ENCODE results near the gene CORIN.

Gene CORIN, protein sequence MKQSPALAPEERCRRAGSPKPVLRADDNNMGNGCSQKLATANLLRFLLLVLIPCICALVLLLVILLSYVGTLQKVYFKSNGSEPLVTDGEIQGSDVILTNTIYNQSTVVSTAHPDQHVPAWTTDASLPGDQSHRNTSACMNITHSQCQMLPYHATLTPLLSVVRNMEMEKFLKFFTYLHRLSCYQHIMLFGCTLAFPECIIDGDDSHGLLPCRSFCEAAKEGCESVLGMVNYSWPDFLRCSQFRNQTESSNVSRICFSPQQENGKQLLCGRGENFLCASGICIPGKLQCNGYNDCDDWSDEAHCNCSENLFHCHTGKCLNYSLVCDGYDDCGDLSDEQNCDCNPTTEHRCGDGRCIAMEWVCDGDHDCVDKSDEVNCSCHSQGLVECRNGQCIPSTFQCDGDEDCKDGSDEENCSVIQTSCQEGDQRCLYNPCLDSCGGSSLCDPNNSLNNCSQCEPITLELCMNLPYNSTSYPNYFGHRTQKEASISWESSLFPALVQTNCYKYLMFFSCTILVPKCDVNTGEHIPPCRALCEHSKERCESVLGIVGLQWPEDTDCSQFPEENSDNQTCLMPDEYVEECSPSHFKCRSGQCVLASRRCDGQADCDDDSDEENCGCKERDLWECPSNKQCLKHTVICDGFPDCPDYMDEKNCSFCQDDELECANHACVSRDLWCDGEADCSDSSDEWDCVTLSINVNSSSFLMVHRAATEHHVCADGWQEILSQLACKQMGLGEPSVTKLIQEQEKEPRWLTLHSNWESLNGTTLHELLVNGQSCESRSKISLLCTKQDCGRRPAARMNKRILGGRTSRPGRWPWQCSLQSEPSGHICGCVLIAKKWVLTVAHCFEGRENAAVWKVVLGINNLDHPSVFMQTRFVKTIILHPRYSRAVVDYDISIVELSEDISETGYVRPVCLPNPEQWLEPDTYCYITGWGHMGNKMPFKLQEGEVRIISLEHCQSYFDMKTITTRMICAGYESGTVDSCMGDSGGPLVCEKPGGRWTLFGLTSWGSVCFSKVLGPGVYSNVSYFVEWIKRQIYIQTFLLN

DNA sequence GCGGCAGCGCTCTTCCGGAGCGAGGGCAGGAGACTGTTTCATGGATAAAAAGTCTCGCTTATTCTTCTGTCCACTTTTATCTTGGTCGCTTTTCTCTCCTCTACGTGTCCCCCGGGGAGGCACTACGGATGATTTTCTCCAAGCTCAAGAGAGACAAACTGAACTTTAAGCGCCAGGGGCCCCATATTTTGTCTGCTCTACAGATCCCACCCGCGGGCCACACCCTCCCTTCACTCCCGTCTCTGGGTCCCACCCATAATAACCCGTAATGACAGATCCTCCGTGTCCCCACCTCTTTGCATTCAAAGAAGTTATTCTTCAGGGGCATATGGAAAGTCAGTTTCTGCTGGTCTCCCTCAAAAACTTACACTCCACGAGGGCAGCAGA lies at the start of gene CORIN:
TSS of gene CORIN (minus strand) at position 160 of the 387 bp plus-strand sequence. CDS start at position 42, 118 bp downstream.
- DNase-seq = no peak

DNA sequence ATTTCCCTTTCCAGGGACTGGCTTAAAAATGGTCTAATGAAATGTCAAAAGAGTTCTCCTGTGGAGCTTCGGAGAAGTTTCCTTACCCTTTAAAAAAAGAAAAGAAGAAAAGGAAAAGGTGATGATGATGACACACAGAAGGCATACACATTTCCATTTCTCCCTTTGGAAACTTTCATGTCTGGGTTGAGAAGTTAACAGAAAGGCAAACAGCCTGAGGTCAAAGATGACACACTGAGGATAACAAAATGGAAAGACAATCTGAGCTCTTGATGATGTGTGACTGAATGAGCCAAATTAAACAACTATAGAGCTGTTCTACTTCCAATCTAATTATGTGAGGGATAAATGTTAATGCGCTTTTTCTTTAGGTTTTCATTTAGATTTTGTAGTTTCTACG lies 44.4 kb upstream of the CORIN start:
- DNase-seq = no peak

DNA sequence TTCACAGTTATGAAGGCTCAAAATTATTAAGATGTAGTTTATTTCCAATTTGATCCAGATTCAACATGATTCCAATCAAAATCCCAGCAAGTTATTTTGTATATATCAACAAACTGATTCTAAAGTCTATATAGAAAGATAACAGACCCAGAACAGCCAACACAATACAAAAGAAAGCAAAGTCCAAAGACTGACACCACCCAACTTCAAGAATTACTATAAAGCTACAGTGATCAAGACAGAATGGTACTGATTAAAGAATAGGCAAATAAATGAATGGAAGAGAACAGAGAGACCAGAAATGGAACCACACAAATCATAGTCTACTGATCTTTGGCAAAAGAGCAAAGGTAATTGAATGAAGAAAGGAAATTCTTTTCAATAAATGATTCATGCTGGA lies 41.6 kb upstream of the CORIN start:
- DNase-seq = no peak

DNA sequence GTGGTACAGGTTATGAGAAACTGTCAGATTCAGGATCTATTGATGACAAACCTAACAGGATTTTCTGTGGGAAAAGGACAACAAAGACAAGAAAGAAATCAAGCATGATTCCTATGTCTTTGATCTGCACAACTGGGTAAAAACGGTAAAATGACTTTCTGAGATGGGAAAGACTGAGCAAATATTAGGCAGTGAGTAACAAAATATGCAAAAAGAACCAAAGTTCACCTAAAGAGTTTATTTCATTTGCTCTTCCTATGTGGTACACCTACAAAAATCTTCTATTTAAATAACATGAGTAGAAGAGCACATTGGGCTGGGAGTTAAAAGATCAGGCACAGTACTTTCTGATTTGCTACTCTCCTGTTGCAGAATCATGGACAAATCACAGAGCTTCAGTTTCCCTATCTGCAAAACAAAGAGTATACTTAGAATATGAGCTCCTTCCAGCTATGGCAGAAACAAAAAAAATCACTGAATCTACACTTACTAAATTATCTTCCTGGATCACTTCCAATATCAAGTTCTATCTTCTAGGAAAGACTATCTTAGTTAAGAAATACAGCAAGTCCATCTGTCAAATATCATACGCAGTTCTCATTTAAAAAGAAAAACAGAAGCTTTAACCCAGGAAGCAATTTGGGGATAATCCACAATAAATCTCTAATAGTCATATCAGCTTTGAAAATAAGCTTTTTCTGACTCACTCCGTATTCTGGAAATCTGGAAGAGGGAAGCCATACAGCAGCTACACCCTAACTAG lies 39.1 kb upstream of the CORIN start:
- no peak for DNase-seq

DNA sequence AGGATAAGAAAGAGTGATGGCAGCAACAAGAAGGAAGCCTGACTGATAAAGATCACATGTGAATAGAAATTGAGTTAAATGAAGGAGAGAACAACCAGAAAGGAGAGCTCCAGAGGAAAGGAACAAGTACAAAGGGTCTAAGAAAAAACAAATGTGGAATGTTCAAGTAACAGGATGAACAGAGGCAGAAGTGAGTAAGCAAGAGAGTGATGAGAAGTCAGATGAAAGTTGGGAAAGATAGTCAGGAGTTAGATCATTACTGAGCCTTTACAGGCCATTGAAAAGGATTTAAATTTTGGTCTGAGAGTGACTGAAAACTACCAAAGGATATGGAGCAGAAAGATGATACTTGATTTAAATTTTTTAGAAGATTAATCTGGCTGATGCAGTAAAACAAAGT lies 38.4 kb upstream of the CORIN start:
- no peak for DNase-seq

DNA sequence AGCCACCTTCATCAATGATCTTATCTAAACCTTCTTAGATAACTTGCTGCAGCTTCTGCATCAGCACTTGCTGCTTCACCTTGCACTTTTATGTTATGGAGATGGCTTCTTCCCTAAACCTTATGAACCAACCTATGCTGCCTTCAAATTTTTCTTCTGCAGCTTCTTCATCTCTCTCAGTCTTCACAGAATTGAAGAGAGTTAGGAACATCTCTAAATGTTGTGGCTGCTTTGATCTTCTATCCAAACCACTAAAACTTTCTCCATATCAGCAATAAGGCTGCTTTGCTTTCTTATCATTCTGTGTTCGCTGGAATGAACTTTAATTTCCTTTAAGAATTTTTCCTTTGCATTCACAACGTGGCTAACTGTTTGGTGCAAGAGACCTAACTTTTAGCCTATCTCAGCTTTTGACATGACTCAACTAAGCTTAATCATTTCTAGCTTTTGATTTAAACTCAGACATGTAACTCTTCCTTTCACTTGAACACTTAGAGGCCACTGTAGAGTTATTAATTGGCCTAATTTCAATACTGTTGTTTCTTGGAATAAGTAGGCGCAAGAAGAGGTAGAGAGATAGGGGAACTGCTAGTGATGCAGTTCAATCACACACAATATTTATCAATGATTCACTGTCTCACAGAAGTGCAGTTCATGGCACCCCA lies 36.1 kb upstream of the CORIN start:
- no peak for DNase-seq

DNA sequence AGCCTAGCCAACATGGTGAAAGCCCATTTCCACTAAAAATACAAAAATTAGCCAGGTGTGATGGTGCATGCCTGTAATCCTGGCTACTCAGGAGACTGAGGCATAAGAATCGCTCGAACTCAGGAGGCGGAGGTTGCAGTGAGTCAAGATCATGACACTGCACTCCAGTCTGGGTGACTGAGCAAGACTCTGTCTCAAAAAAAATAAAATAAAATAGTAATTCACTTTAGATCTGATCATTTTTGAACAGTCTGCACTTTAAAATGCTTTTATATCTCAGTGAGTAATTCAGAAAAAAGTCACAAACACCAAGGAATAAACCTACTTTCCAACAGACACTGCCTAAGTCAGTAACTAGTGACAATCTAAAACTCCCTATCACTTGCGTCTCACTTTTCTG lies 25.6 kb upstream of the CORIN start:
- DNase-seq = no peak

DNA sequence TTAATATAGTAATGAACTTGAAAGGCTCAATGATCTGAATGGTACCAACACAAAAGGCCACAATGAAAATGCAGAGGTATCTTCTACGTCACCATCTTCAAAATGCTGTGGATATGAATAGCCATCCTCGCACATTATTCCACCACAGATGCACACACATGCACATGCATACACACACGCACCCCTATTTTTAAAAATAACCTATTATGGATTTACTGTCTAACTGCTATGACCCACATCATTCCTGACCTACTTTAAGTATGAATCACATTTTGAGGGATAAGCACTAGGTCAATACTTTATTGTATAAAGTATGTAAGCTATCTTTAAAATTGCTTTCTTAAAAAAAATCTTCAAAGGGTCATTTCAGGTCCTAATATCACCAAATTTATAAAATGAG lies 24.4 kb upstream of the CORIN start:
- no peak for DNase-seq

DNA sequence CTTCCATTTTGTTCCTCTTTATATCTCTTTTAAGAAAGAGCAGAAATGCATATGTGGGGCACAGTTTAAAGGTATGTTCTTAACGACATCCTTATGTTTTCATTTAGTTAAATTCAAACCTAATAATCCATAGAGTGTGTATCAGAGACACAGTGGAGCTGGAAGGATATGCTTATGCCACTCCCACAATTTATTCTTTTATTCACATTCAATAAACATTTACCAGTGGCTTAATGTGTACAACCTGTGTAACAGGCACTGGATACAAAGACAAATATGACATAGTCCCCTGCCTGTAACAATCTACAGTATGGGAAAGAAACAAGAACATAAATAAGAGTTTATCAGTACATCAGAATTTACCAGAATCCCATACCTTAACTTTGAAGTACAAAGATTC lies 22.4 kb upstream of the CORIN start:
- DNase-seq = no peak

DNA sequence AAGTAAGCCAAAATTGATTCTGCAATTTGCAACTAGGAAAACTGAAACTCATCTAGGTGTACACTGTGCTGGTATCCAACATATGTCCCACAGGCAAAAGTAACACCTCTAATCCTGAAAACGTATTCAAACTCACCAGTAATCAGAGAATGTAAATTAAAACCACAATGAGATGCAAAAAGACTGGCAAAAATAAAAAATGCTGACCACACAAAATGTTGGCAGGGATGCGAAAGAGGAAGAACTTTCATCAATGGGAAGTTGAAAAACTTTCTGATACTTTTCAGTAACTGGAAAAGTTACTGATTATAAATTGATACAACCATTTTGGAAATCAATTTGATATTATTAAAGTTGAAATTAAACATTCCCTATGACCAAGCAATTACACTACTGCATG lies 20.1 kb upstream of the CORIN start:
- DNase-seq = no peak

DNA sequence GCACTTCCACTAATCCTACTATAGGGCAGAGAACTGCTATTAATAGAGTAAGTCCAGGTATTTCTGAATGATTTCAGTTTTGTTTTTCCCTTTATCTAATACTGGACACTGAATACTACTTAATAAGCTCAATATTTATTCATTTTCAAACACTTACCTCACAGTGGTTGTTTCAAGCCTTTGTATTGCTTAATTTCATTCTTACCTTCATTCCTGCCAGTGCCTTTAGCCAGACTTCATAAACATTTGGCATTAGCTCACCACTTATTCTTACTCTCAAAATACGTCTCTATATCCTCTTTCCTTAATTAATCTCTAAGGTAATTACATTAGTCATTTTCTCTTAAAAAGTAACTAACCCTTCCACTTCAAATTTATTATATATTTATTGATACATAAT lies 18.8 kb upstream of the CORIN start:
- DNase-seq = no peak

DNA sequence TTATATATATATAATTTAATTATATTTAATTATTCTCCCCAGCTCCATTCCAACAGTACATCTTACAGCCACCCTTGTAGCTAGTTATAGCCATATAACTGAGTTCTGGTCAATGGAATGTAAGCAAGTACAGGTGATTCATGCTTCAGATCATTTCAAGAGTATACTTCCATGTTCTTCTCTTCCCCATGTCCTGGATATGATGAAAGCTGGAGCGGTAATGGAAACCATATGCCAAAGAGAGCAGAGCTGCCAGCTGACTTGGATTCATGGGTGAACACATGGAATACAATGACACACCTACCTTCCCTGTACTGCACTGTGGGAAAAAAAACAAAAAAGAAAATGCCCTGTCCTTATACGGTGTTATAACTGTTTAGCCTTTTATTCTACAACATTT lies 17.5 kb upstream of the CORIN start:
- no peak for DNase-seq

DNA sequence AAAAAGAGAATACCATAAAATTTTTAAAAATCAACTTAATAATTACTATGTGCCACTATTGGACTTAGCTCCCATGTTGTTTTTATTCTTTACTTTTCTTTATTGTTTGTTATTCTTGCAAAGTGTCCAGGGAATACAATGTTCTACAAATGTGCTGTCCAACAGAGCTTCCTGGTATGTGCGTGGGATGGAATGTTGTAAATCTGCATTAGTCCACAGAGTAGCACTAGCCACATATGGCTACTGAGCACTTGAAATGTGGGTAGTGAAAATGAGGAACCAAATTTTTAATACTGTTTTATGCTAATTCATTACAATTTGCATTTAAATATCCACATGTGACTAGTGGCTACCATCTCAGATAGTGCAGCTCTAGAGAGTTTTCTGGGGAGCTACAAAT lies 14.3 kb upstream of the CORIN start:
- DNase-seq = no peak

DNA sequence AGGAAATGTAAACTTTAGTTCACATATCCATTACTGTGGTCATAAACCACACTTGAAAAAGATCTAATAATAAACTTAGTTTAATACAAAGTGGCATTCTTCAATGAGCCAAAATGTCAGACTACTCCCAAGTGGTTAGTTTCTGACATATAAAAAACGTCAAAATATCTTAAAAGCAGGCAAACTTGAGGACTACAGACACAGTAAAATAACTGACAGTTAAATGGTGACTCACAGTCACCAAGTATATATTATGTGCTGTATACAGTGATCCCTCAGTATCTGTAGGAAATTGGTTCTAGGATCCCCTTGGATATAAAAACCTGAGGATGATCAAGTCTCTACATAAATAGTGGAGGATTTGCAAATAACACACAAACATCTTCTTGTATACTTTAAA lies 11.6 kb upstream of the CORIN start:
- no peak for DNase-seq

DNA sequence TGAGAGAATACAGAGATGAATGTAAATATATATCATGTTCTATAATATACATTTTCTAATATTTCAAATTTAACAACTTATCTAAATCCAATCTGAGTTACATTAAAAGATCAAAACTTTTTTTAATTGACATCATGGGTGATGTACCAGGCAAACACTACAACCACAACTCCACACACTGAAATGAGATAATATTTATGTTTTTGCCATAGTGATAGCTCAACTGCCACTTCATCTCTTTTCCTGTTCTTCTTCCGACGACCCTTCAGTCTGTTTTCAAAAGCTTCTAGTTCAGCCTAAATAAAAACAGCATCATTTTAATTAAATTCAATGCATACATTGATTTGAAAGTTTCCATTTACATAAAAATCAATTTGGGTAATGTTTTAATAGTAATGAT lies 10.2 kb upstream of the CORIN start:
- DNase-seq = no peak

DNA sequence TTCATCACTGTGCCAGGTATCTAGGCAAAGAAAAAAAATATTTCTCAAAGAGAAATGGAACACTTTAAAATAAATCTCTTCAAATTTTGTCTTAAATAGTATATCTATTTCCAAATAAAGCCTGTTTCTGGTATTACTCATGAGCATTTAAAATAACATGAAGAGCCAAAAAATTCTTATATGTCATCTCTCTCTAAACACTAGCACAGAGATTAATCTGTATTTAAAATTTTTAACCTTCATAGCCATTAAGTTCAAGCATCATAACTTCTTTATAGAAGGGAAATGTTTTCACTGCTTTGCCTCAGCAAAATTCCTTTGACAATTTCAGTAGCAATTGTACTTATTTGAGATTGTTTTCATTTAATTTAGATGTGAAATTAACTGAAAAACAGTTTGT lies 5.1 kb upstream of the CORIN start:
- no peak for DNase-seq

DNA sequence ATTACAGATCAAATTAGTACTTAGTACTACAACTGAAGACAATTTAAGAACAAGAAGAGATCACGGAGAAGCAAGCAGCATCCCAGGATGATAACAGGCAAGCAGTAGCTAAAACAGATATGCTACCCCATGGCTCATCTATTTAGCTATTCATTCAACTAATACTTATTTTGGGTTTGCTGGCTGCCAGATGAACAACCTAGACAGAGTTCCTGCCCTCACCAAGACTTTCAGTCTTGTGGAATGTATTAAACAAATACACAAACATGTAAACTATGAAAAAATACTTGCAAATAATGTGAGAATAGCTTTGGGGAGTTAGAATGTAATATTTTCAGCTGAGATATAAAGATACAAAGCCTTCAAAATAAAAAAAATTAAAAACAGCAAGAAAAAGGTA lies 2.4 kb upstream of the CORIN start:
- DNase-seq = no peak

DNA sequence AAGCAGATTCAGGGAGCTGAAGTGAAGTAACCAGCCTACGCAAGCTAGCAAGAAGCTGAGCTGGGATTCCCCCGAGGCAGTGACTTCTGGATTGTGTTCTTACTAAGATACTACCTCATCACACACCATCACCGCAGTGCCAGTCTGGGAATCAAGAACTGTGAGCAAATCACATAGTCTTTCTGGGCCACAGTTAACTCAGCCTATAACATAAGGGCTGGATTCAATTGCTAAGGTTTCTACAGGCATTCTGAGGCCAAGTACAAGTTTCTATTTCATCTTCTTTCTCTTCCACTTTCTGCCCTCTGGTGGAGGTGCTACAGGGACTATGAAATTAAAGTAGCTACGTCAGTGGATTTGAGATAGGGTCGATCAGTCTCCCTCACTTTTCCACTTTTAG lies 1.4 kb upstream of the CORIN start:
- DNase-seq = peak; percentile 12

DNA sequence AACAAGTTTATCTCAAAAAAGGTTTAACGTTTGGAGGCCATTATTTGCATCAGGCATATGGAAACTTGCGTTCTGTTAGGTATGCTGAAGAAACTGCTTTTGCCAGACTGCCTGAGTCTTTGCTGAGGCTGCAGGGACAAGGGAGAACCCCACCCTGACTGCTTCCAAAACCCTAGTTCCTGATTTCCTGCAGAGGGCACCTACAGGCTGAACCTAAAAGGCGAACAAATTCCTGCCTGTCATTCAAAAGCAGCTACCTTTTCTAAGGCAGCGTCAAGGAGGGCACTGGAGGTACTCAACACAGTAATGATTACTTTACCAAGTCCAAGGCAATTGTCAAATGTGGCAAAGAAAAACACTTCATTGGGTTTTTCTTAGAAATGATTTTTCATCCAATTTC lies 578 bp upstream of the CORIN start:
- no peak for DNase-seq

DNA sequence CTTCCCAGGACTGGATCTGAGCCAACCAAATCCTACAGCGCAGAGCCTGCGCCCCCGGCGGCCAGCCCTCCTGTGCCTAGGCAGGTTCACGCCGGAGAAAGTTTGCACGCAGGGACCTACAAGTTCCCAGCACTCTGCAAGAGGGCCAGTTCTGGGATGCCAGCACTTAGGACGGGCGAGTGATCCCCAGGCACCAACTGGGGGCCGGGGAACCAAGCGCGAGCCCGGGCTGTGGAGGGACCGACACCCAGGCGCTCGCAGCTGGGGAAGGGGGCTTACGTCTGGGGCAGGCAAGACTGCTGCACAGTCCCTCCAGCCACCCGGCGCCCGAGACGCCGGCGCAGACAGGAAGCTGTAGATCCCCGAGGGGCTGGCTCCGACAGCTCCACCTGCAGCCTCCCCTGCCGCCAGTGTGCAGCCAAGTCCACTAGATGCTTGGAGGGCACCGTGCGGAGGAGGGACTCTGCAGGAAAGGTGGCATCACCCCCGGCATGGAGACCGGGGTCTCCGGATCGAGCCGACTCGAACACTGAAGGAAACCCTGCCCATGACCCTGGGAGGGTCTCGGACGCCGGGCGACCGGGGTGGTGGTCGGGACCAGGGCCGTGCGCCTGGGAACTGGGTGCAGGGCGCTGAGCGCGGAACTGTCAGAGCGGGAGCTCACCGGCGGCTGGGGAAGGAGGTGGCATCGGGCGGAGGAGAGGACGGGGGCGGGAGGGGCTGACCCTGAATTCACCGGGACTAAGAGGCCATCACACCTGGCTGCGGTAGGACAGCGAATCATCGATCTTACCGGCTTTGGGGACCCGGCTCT lies 566 bp downstream of the CORIN start:
- DNase-seq = peak; percentile 64

DNA sequence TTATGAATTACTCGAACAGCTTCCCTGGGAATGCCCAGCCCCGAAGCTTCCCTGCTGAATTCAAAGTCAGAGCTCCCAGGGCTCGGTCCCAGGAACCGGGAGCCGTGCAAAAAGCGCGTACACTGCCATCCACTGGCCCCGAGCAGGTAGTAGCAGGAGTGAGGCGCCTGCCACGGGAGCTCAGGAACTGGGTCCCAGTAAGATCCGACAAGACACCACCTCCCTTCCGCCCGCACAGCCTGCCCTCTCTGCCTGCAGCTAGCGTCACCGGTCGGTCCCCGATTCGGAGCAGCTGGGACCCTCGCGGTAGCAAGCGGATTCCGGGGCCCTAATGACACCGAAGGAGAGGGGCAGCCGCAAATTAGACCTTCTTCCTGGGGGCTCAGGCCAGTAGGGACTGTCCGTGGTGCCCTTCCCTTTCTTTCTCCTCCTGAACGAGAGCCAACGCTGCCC lies 1.2 kb downstream of the CORIN start:
- peak; percentile 72 for DNase-seq

DNA sequence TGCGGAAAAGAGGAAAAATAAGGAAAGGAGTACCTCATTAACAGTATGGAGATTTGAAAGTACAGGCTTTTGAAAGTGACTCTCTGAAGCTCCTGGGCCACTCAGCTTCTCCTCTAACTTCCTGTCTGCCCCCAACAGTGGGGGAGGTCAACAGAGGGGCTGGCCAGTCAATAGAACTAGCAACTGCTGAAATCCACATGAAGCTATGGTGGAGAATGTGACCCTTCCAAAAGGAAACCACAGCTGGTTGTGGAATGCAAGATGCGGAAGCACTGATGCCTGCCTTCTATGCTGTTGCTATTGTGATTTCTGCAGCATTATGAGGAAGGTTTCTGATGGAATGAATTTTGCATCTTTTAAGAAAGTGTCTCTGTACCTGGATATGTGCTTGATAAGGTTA lies 2.4 kb downstream of the CORIN start:
- DNase-seq = no peak

Measured in CD4-positive, alpha-beta T cell treated with Interleukin-17A for 4 hours (primary cell).